Loucy (cell line): ENCODE results near the gene CPEB3.

ENCODE experiments used
- H2AFZ ChIP-seq: fragments of 200-600 bp; sonication (generic); 2 replicates; pipeline ENCODE4 v1.6.0; 2016; ENCODE audit warnings: antibody characterized with exemption, mild to moderate bottlenecking, low read length, moderate library complexity
- H3F3A ChIP-seq: fragments of 200-600 bp; 2 replicates; pipeline ENCODE4 v1.6.0; 2016; ENCODE audit warnings: antibody characterized with exemption, low read depth, mild to moderate bottlenecking
- H3K27me3 ChIP-seq: fragments of 200-600 bp; sonication (generic); 2 replicates; pipeline ENCODE4 v1.6.1; 2014; ENCODE audit warnings: low read length, mild to moderate bottlenecking; ENCODE audit not compliant: insufficient read depth, poor library complexity, severe bottlenecking
- H3K36me3 ChIP-seq: fragments of 200-600 bp; sonication (generic); 2 replicates; pipeline ENCODE4 v1.6.1; 2016; ENCODE audit warnings: low read length; ENCODE audit not compliant: insufficient read depth
- H3K4me1 ChIP-seq: fragments of 200-600 bp; sonication (generic); 2 replicates; pipeline ENCODE4 v1.5.1; 2014; ENCODE audit warnings: low read length, mild to moderate bottlenecking; ENCODE audit not compliant: insufficient read depth, poor library complexity, severe bottlenecking
- H3K4me2 ChIP-seq: fragments of 200-600 bp; sonication (generic); 2 replicates; pipeline ENCODE4 v1.6.0; 2014; ENCODE audit warnings: antibody characterized with exemption, low read length, low read depth, mild to moderate bottlenecking; ENCODE audit not compliant: poor library complexity, severe bottlenecking
- H3K4me3 ChIP-seq: fragments of 200-600 bp; sonication (generic); 2 replicates; pipeline ENCODE4 v1.5.1; 2014; ENCODE audit warnings: low read length, mild to moderate bottlenecking, mixed read lengths; ENCODE audit not compliant: poor library complexity, severe bottlenecking
- H3K79me2 ChIP-seq: fragments of 200-600 bp; sonication (generic); 2 replicates; pipeline ENCODE4 v1.6.1; 2014; ENCODE audit warnings: low read length; ENCODE audit not compliant: insufficient read depth
- H3K9ac ChIP-seq: fragments of 200-600 bp; sonication (generic); 2 replicates; pipeline ENCODE4 v1.6.0; 2014; ENCODE audit warnings: mild to moderate bottlenecking, low read depth, low read length, moderate library complexity; ENCODE audit not compliant: poor library complexity, severe bottlenecking
- H3K9me2 ChIP-seq: fragments of 200-600 bp; sonication (generic); replicated peaks from 2 replicates; pipeline ENCODE4 v1.6.1; 2016; ENCODE audit warnings: low read depth, low read length, mixed read lengths
- H3K9me3 ChIP-seq: fragments of 200-600 bp; sonication (generic); 2 replicates; pipeline ENCODE4 v1.6.1; 2014; ENCODE audit warnings: mild to moderate bottlenecking, antibody characterized with exemption, low read length, low read depth; ENCODE audit not compliant: insufficient read depth
- H4K20me1 ChIP-seq: fragments of 200-600 bp; sonication (generic); 2 replicates; pipeline ENCODE4 v1.6.0; 2014; ENCODE audit warnings: antibody characterized with exemption, low read length, mild to moderate bottlenecking; ENCODE audit not compliant: insufficient read depth, poor library complexity, severe bottlenecking
- EZH2phosphoT487 ChIP-seq: fragments of 200-600 bp; IDR thresholded peaks from 2 replicates; pipeline ENCODE4 v1.6.1; 2018; ENCODE audit warnings: antibody characterized with exemption, mild to moderate bottlenecking, moderate library complexity, borderline replicate concordance
- TF ChIP-seq, protein P1 (sequence below): fragments of 200-600 bp; sonication (generic); conservative IDR thresholded peaks from 2 replicates; pipeline ENCODE4 v1.5.1; 2014; ENCODE audit warnings: mild to moderate bottlenecking, antibody characterized with exemption, low read length

CPEB3 gene

DNA sequence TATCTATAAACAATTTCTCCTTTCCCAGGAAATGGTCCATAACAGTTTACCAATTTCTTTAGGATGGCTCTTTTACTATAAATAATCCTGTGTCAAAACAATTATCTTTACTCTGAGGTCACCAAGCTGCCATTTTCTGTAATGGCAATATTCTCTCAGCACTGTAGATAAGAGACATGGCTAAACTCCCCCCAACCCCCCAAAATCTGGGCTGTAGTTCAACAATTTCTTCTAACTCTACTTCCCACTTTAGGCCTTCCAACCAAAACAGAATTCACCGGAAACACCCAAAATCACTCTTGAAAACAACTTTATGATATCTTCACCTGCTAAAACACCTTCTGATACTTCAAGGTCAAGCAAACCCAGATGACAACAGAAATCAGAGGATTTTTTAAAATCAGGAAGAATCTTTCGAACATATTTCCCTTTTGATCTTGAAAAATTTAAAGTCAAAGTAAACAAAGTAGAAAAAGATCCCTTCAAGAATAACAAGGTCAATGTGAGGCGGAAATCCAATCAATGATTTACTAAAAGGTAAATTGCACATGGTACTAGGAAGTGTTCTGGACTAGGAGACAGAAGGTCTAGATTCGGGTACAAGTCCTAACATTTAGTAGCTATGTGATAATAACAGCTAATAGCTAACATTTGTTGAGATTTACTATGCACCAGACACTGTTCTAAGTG, 176.8 kb downstream of the CPEB3 start:
- TF ChIP-seq, protein P1, sequence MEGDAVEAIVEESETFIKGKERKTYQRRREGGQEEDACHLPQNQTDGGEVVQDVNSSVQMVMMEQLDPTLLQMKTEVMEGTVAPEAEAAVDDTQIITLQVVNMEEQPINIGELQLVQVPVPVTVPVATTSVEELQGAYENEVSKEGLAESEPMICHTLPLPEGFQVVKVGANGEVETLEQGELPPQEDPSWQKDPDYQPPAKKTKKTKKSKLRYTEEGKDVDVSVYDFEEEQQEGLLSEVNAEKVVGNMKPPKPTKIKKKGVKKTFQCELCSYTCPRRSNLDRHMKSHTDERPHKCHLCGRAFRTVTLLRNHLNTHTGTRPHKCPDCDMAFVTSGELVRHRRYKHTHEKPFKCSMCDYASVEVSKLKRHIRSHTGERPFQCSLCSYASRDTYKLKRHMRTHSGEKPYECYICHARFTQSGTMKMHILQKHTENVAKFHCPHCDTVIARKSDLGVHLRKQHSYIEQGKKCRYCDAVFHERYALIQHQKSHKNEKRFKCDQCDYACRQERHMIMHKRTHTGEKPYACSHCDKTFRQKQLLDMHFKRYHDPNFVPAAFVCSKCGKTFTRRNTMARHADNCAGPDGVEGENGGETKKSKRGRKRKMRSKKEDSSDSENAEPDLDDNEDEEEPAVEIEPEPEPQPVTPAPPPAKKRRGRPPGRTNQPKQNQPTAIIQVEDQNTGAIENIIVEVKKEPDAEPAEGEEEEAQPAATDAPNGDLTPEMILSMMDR: no peak
- TF ChIP-seq EZH2phosphoT487: no peak
- Histone ChIP-seq H3K4me3 (no peak overlapping the region), H4K20me1 (no peaks in the 10 kb centered on the region), H3K36me3 (no peaks in the 10 kb centered on the region), H3K9ac (no peak overlapping the region), H3K9me3 (no peaks in the 10 kb centered on the region), H3K27me3 (no peaks in the 10 kb centered on the region), H3K4me2 (no peak overlapping the region), H3K4me1 (peaks cover 17% of the 10 kb centered on the region), H2AFZ (no peak overlapping the region), H3F3A (no peaks in the 10 kb centered on the region), H3K9me2 (no peaks in the 10 kb centered on the region), H3K79me2 (no peaks in the 10 kb centered on the region)

DNA sequence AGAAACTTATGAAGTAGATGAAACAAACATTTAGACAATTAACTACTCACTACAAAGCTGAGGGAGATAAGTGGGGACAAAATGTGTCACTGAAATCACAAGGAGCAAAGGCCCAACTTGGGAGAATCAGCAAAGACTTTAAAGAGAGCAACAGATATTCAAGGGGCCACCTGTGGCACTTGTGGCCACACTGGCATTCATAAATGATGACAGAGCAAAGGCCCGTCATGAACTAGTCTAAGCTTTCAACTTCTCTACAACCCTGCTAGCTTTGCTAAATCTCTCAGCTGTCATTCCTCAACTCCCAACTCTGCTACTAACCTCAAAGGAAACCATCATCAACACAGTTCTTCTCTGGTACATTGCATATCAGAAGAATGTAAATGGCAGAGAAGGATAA, 178.4 kb downstream of the CPEB3 start:
- Histone ChIP-seq H3K27me3 (no peaks in the 10 kb centered on the region), H3K36me3 (no peaks in the 10 kb centered on the region), H3K9me3 (no peaks in the 10 kb centered on the region), H3K4me1 (peaks cover 17% of the 10 kb centered on the region), H4K20me1 (no peaks in the 10 kb centered on the region), H3K79me2 (no peaks in the 10 kb centered on the region), H3K4me2 (no peak overlapping the region), H3K9ac (no peak overlapping the region), H3K9me2 (no peaks in the 10 kb centered on the region), H3F3A (no peaks in the 10 kb centered on the region), H3K4me3 (no peak overlapping the region), H2AFZ (no peak overlapping the region)
- no peak for TF ChIP-seq EZH2phosphoT487
- TF ChIP-seq, protein P1: no peak

DNA sequence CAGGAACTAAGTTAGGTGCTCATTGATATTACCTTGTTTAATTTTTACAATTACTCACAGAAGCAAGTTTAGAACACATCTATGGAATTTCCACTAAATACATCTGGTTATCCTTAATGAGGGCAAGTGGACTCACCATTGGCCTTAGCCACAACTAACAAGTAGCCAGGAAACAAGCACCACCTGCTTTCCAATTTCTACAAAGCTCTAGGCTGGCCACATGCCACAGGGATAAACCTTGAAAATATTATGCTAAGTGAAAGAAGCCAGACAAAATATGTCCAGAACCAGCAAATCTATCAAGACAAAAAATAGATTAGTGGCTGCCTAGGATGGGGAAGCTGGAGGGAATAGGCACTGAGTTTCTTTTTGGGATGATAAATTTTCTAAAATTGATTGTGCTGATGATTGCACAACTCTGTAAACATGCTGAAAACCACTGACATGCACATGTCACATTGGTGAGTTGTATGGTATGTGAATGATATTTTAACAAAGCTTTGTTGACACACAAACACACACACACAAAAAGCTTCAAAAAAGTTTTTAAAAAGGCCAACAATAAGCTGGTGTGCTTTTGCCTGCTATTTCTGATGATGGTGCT, 179.4 kb downstream of the CPEB3 start:
- Histone ChIP-seq H3K4me2 (no peak overlapping the region), H3K4me1 (peaks cover 25% of the 10 kb centered on the region), H3K79me2 (no peaks in the 10 kb centered on the region)

More for the DNA sequence above, 179.4 kb downstream of the CPEB3 start:
- no peaks in the 10 kb centered on the region for H4K20me1 ChIP-seq
- no peak for TF ChIP-seq EZH2phosphoT487
- TF ChIP-seq, protein P1: no peak
- H3K27me3 ChIP-seq: no peaks in the 10 kb centered on the region
- H3F3A ChIP-seq: no peaks in the 10 kb centered on the region
- no peak overlapping the region for H3K4me3 ChIP-seq
- no peak overlapping the region for H3K9ac ChIP-seq
- H3K9me3 ChIP-seq: no peaks in the 10 kb centered on the region
- no peak overlapping the region for H2AFZ ChIP-seq
- H3K9me2 ChIP-seq: no peaks in the 10 kb centered on the region
- no peaks in the 10 kb centered on the region for H3K36me3 ChIP-seq
